H54 (cell line): ENCODE data around the gene NUDT2.

Source experiments
- DNase-seq: peaks from one replicate; pipeline ENCODE4 v3.0.0; 2011; ENCODE audit warnings: low spot score, mixed read lengths; ENCODE audit not compliant: insufficient read length
- FAIRE-seq: peaks from 3 replicates; lab custom pipeline; 2011; peaks lifted over from hg19 to GRCh38; lab: Jason Lieb, UNC
- POLR2A ChIP-seq: IDR thresholded peaks from 2 replicates; pipeline ENCODE4 v1.6.1; 2011; ENCODE audit warnings: low read depth, mild to moderate bottlenecking, low read length

NUDT2 gene

GRCh38 chr9:34370335-34370969, 41.1 kb downstream of the NUDT2 start:
- no peak for TF ChIP-seq POLR2A
- DNase-seq: no peak
- no peak for FAIRE-seq

- FAIRE-seq (no peak), DNase-seq (no peak)
- no peak for TF ChIP-seq POLR2A
Measured at GRCh38 chr9:34370970-34371880, 41.9 kb downstream of the NUDT2 start.

GRCh38 chr9:34371886-34372466, 42.6 kb downstream of the NUDT2 start:
- no peak for FAIRE-seq
- no peak for DNase-seq
- no peak for TF ChIP-seq POLR2A

- FAIRE-seq: no peak
Measured at GRCh38 chr9:34372467-34373011, 43.2 kb downstream of the NUDT2 start.

GRCh38 chr9:34373749-34374148, 44.4 kb downstream of the NUDT2 start:
- no peak for TF ChIP-seq POLR2A
- DNase-seq (no peak), FAIRE-seq (no peak)

More at GRCh38 chr9:34372467-34373011, 43.2 kb downstream of the NUDT2 start:
- TF ChIP-seq POLR2A: no peak
- DNase-seq: no peak

GRCh38 chr9:34374339-34374738, 45.0 kb downstream of the NUDT2 start:
- no peak for DNase-seq
- no peak for FAIRE-seq
- TF ChIP-seq POLR2A: no peak

GRCh38 chr9:34374905-34375552, 45.7 kb downstream of the NUDT2 start:
- no peak for TF ChIP-seq POLR2A
- FAIRE-seq (no peak), DNase-seq (no peak)

- DNase-seq: no peak
- no peak for FAIRE-seq
- TF ChIP-seq POLR2A: no peak
Measured at GRCh38 chr9:34375901-34376595, 46.7 kb downstream of the NUDT2 start.

GRCh38 chr9:34376596-34377403, 47.4 kb downstream of the NUDT2 start, which contains the start of gene MYORG:
Gene MYORG, minus strand, starts transcription at chr9:34376898. Its CDS starts 3,955 bp downstream, at chr9:34372943.
- FAIRE-seq: peak; percentile 78
- peak; percentile 34; the same call in 1 of the 2 replicates for TF ChIP-seq POLR2A
- peak; percentile 95 for DNase-seq

GRCh38 chr9:34377404-34377746, 48.0 kb downstream of the NUDT2 start:
- TF ChIP-seq POLR2A: no peak
- FAIRE-seq (no peak), DNase-seq (peak; percentile 19)

- no peak for FAIRE-seq
Measured at GRCh38 chr9:34378376-34379060, 49.1 kb downstream of the NUDT2 start.

GRCh38 chr9:34379334-34380033, 50.1 kb downstream of the NUDT2 start:
- no peak for TF ChIP-seq POLR2A
- peak; percentile 76 for DNase-seq
- no peak for FAIRE-seq

More at GRCh38 chr9:34378376-34379060, 49.1 kb downstream of the NUDT2 start:
- no peak for TF ChIP-seq POLR2A
- no peak for DNase-seq
